H1 (cell line): Measurements from ENCODE around the gene LRRC26. TPM values are rescaled to one million over a fixed set of nuclear protein-coding genes. Genes with fewer than 3 reads are reported as not detected.

Experiments used
- MAX ChIP-seq: IDR thresholded peaks from 2 replicates; pipeline ENCODE4 v1.6.1; 2012; ENCODE audit warnings: inconsistent platforms
- RNF2 ChIP-seq: fragments of 200-900, 300-1000 bp; sonication (generic); IDR thresholded peaks from 2 replicates; pipeline ENCODE4 v1.7.1; 2016; ENCODE audit warnings: borderline replicate concordance, low read depth, mild to moderate bottlenecking, antibody characterized with exemption, low read length; ENCODE audit not compliant: poor library complexity, severe bottlenecking; ENCODE audit errors: missing control alignments
- TCF12 ChIP-seq: IDR thresholded peaks from 2 replicates; pipeline ENCODE4 v1.6.1; 2011; ENCODE audit warnings: low read depth, mild to moderate bottlenecking, low read length
- polyA plus RNA-seq, 7 experiments: library from polyadenylated mRNA; depleted of rRNA in 3 of 7; stranded (reverse) in 5 of 7; unstranded in 2 of 7; fragments of >200 nt in 5 of 7; fragments of 200-250 nt in 2 of 7; gene quantifications; 1 replicate in 5 of 7; 2 replicates in 1 of 7; 4 replicates in 1 of 7; pipeline versions ENCODE4 v1.2.1 to v1.2.3, GENCODE V29; 2011 to 2013; ENCODE audit warnings: missing spikeins in 2 of 7, mixed read lengths in 2 of 7
- total RNA-seq: library from RNA; stranded (reverse); fragmentation: NEBNext Ultra II Directional; extraction: Animal tissue kit (Norgen Biotek cat#: 25700); gene quantifications from 2 replicates; pipeline ENCODE4 v1.2.1, GENCODE V29; 2021

LRRC26 gene
- total and polyA plus RNA-seq, 2 of the 8 experiments (the other 6 are each of a cell fraction or from before 2014, with no cell fraction given) = 0.34 to 0.85 TPM

GRCh38 chr9:137181680-137182079, 11.8 kb upstream of the LRRC26 start (continued):
- TF ChIP-seq MAX (no peak), RNF2 (no peak), TCF12 (no peak)
